ENCODE results near the gene MAPK8.

Gene MAPK8

DNA sequence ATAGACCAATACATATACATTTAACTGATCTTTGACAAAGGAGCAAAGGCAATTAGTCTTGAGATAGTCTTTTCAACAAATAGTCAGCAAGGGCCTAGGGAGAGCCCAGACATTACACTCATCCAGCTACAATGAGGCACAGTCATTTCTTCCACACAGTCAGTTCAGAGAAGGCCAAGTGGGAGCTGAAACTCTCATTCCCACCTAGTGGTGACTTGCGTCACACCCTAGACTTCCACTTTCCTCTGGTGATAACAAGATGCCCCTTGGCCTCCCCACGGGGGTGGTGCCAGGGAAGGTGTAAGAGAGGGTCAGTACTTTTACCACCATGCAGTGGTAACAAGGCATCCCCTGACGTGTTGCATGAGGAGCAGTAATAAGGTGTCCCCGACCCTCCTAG is 39.9 kb upstream of the MAPK8 start:
- Histone ChIP-seq H3K36me3 (ENCODE audit: control insufficient read depth in 2 of 2, insufficient read depth in 1 of 2, low read length in 2 of 2) (no peaks in the 10 kb centered on the region), H3K4me1 (ENCODE audit: control insufficient read depth, insufficient read depth, low read length) (no peaks in the 10 kb centered on the region), H3K9me3 (ENCODE audit: control insufficient read depth, insufficient read depth, low read depth, low read length) (no peaks in the 10 kb centered on the region), H3K4me3 (ENCODE audit: low read depth, low read length) (no peak overlapping the region), H3K27ac (ENCODE audit: extremely low read depth, low read depth, low read length) (no peak overlapping the region)
- ChIA-PET POLR2A (no interaction called here), CTCF (no interaction called here)
- TF ChIP-seq ZSCAN30 (tag by site-specific recombination; IDR thresholded peaks at IDR 0.05), result no peak
- no peak for TF ChIP-seq ZFP69B (tag by site-specific recombination; IDR thresholded peaks at IDR 0.05)
- TF ChIP-seq ZNF580 (tag by site-specific recombination; IDR thresholded peaks at IDR 0.05), result no peak
- no peak for TF ChIP-seq SALL2 (tag by site-specific recombination; IDR thresholded peaks at IDR 0.05; ENCODE audit: borderline replicate concordance)
- TF ChIP-seq PRDM1 (tag by site-specific recombination; IDR thresholded peaks at IDR 0.05), result no peak
- no peak for TF ChIP-seq FEZF1 (tag by site-specific recombination; IDR thresholded peaks at IDR 0.05)
- no peak for TF ChIP-seq ZFP3 (tag by site-specific recombination; IDR thresholded peaks at IDR 0.05; ENCODE audit: low read depth)
- TF ChIP-seq ZBTB21 (tag by site-specific recombination; IDR thresholded peaks at IDR 0.05), result no peak
- TF ChIP-seq ZNF621 (tag by site-specific recombination; IDR thresholded peaks at IDR 0.05), result no peak
- TF ChIP-seq GLI2 (tag by site-specific recombination; IDR thresholded peaks at IDR 0.05; ENCODE audit: borderline replicate concordance, low read depth), result no peak
- TF ChIP-seq ZNF121 (tag by site-specific recombination; IDR thresholded peaks at IDR 0.05), result no peak
- no peak for TF ChIP-seq HOXC10 (CRISPR knock-in tag; IDR thresholded peaks at IDR 0.05)
- no peak for TF ChIP-seq PRDM10 (tag by site-specific recombination; IDR thresholded peaks at IDR 0.05)
- TF ChIP-seq MEIS1 (CRISPR knock-in tag; IDR thresholded peaks at IDR 0.05; ENCODE audit: borderline replicate concordance), result no peak
- TF ChIP-seq ZNF266 (tag by site-specific recombination; IDR thresholded peaks at IDR 0.05; ENCODE audit: low read depth), result no peak
- TF ChIP-seq ZNF292 (tag by site-specific recombination; IDR thresholded peaks at IDR 0.05; ENCODE audit: borderline replicate concordance, low read depth), result no peak
- no peak for TF ChIP-seq EGR2 (tag by site-specific recombination; IDR thresholded peaks at IDR 0.05; ENCODE audit: low read depth)

- POLR2A ChIA-PET, result interaction anchor here (0.7 to 1.6 kb wide), 2 partner anchors 14 to 30 kb away, joined by 3 read pairs; no protein-coding TSS in a partner anchor
- H3K9me3 ChIP-seq (ENCODE audit: control insufficient read depth, insufficient read depth, low read depth, low read length), result no peaks in the 10 kb centered on the region
- H3K36me3 ChIP-seq (ENCODE audit: control insufficient read depth in 2 of 2, insufficient read depth in 1 of 2, low read length in 2 of 2), result no peaks in the 10 kb centered on the region
- CTCF ChIA-PET, result interaction anchor here (0.6 kb wide), 1 partner anchor 96 kb away, joined by 3 read pairs; no protein-coding TSS in a partner anchor
- H3K4me1 ChIP-seq (ENCODE audit: control insufficient read depth, insufficient read depth, low read length), result no peaks in the 10 kb centered on the region
- H3K27ac ChIP-seq (ENCODE audit: extremely low read depth, low read depth, low read length), result no peak overlapping the region
- no peak overlapping the region for H3K4me3 ChIP-seq (ENCODE audit: low read depth, low read length)
- TF ChIP-seq WT1 (tag by site-specific recombination; IDR thresholded peaks at IDR 0.05) (no peak), ZNF658 (tag by site-specific recombination; IDR thresholded peaks at IDR 0.05) (no peak), ZNF513 (tag by site-specific recombination; IDR thresholded peaks at IDR 0.05) (no peak), SP7 (tag by site-specific recombination; IDR thresholded peaks at IDR 0.05) (no peak), ZNF529 (tag by site-specific recombination; IDR thresholded peaks at IDR 0.05; ENCODE audit: insufficient replicate concordance) (no peak), TCF7L2 (IDR thresholded peaks at IDR 0.05; ENCODE audit: borderline replicate concordance, low read depth, low read length) (no peak), ZNF514 (tag by site-specific recombination; IDR thresholded peaks at IDR 0.05) (no peak)
- TF ChIP-seq, protein P1, sequence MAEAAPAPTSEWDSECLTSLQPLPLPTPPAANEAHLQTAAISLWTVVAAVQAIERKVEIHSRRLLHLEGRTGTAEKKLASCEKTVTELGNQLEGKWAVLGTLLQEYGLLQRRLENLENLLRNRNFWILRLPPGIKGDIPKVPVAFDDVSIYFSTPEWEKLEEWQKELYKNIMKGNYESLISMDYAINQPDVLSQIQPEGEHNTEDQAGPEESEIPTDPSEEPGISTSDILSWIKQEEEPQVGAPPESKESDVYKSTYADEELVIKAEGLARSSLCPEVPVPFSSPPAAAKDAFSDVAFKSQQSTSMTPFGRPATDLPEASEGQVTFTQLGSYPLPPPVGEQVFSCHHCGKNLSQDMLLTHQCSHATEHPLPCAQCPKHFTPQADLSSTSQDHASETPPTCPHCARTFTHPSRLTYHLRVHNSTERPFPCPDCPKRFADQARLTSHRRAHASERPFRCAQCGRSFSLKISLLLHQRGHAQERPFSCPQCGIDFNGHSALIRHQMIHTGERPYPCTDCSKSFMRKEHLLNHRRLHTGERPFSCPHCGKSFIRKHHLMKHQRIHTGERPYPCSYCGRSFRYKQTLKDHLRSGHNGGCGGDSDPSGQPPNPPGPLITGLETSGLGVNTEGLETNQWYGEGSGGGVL (tag by site-specific recombination; IDR thresholded peaks at IDR 0.05), result no peak
These were observed 35.3 kb upstream of the MAPK8 start for GRCh38 chr10:48271047-48271730.

All from HEK293 (cell line).